Stimulated activated naive CD8-positive, alpha-beta T cell treated with anti-CD3 and anti-CD28 coated beads, Interleukin-15, Interleukin-2, amounts not matched to agents 100 U/mL and 50 U/mL, for 24 hours (primary cell): ENCODE data around the gene MOB3A.

Source experiments
- ATAC-seq: fragments of 150-1000 bp; cut with Tn5 transposase; one replicate; pipeline ENCODE4 v1.10.0; 2021
- DNase-seq: peaks from one replicate; pipeline ENCODE4 v3.0.0; 2021

The MOB3A gene

DNA sequence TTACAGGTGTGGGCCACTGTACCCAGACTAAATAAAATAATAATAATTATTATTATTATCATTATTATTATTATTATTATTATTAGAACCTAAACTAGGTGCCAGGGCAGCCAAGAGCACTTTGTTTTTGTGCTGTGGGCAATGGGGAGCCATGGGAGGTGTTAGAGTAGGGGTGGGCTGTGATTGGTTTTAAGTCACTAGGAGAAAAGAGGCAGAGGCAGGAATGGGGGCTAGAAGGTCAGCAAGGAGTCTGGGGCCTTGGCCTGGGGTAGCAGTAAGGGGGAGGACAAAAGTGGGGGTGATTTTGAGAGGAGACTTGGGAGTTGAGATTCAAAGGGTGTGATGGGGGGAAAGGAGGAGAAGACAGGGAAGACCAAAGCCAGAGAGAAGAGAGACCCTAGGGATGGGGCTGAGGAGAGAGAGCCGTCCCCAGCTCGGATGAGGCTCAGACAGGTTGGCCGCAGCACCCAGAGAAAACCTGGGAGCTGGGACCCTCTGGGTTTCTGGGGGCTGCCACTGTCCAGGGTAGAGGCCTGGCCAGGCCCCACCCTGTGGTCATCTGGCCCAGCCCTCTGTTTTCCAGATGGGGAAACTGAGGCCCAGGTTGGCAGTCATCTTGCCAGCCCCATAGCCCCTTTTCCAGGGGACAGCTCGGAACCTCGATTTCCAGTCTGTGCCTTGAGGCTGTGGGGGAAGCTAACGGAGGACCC is 62.9 kb downstream of the MOB3A start:
- ATAC-seq (no peak), DNase-seq (no peak)

DNA sequence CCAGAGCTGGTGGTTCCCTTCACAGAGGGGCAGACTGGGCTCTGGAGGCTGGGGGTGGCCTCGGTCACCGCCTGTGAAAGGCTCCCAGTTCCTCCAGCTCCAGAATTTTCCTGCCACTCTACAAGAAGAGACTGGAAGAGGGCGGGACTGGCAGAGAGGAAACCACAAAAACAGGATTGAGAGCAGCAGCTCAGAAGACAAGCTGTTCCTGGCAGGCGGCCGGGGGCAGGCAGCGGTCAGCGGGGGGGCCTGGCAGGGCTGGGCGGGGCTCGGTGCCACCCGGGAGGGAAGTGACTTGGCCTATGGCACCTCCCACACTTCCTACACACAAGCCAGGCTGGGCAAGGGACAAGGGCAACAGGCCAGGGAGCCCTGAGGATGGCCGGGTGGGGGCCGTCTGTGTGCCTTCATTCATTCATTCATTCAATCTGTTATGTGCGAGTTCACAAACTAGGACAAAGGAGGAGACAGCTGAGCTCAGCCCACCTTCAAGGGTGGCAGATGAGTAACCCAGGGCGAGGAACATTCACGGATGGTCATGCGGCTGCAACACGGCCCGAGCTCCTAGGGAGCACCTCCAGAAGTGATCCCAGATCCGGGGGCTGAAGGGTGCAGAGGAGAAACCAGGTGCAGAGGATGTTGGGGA is 63.7 kb downstream of the MOB3A start:
- ATAC-seq (peak; percentile 47), DNase-seq (peak; percentile 61)

DNA sequence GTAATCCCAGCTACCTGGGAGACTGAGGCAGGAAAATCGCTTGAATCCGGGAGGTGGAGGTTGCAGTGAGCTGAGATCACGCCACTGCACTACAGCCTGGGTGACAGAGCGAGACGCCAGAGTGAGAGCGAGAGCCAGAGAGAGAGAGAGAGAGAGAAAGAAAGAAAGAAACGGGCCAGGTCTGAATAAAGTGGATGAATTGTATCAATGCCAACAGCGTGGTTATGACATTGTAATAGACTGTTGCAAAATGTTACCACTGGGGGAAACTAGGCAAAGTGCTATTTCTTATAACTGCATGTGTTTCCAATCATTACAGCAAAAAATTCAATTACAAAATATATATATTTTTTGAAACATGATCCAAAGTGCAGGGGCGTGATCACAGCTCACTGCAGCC is 68.8 kb downstream of the MOB3A start:
- DNase-seq (no peak), ATAC-seq (no peak)

DNA sequence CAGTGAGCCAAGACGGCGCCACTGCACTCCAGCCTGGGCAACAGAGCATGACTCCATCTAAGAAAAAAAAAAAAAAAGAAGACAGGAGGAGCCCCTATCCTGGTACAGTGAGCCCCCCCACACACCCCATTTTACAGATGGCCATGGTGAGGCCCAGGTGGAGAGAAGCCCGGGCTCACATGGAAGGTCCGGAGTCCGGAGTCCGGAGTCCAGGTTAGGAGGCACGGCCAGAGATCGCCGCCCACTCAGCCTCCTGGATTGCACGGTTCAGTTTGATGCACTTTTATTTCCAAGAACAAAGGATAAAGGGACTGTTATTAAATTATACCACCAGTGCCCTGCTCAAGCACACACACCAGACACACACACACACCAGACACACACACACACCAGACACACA is 69.4 kb downstream of the MOB3A start:
- ATAC-seq, result no peak
- DNase-seq, result no peak

DNA sequence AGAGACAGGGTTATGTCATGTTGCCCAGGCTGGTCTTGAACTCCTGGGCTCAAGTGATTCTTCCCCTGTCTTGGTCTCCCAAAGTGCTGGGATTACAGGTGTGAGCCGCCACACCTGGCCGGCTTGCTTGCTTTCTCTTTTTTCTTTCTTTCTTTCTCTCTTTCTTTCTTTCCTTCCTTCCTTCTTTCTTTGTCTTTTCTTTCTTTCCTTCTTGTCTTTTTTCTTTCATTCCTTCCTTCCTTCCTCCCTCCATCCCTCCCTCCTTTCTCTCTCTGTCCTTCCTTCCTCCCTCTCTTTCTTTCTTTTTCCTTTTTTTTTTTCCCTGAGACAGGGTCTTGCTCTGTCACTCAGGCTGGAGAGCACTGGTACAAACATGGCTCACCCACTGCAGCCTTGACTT is 73.8 kb downstream of the MOB3A start:
- ATAC-seq, result no peak
- no peak for DNase-seq

DNA sequence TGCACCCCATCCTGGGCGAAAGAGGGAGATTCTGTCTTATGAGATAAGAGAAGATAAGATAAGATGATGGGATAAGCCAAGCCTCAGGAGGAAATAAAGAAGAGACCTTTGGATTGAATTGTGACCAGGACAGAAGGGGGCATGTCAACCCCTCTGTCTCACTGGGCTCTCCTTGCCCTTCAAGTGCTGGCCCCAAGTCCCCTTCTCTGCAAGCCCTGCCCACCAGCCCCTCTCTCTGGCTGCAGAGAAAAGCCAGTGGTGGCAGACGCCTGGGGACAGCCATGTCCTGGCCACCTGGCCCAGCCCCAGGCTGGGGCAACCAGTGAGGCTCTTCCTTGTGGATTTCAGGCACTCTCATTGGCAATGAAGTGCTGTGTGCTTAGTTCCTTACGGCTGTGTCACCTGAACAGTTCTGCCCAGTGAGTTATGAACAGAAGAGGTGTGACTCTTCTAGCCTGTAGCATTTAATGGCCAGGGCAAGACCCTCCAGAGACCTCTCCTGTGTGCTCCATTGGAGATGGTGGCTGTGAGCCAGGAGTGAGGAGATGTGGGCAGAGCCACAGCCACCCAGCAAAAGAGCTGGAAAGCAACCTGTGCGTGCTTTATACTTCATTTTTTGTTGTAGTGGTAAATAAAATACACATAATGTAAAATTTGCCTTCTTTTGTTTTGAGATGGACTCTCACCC is 74.5 kb downstream of the MOB3A start:
- ATAC-seq (no peak), DNase-seq (no peak)
